ENCODE measurements around the gene RAPH1. TPM values are rescaled to one million over a fixed set of nuclear protein-coding genes. Genes with fewer than 3 reads are reported as not detected.

The RAPH1 gene
- total and polyA plus RNA-seq, 3 experiments from 2014 or later: 2.8 to 3.5 TPM; not detected in 1

Other genes with a start within 250 kb of the RAPH1 start
- gene ABI2, start 206.9 kb downstream of the RAPH1 start, total RNA-seq: 10 to 100 TPM; 29.2 to 32.1 TPM
- 30.3 TPM for gene ABI2, start 206.9 kb downstream of the RAPH1 start, polyA plus RNA-seq
- gene CD28, start 171.3 kb upstream of the RAPH1 start, total RNA-seq: 10 to 100 TPM; 64.1 to 66.4 TPM
- gene CD28, start 171.3 kb upstream of the RAPH1 start, polyA plus RNA-seq: 61.1 TPM